ENCODE results near the gene KLF7. TPM values are rescaled to one million over a fixed set of nuclear protein-coding genes. Genes with fewer than 3 reads are reported as not detected.

The KLF7 gene
- total and polyA plus RNA-seq, 2 donors (not counting 3 experiments of a cell fraction or from before 2014, with no cell fraction given) = 32.8 to 42.9 TPM

GRCh38 chr2:207173641-207174040 lies 7.9 kb upstream of the KLF7 start:
- ChIA-PET CTCF (no interaction called here), POLR2A (no interaction called here)
- H3K9me3 ChIP-seq (replicated peaks; ENCODE audit: control insufficient read depth, insufficient read depth, low read length) = no peaks in the 10 kb centered on the region
- DNase-seq (ENCODE audit: low read depth, low spot score) (no peak), FAIRE-seq (no peak)
- TF ChIP-seq MYC (IDR thresholded peaks at IDR 0.05; ENCODE audit: low read depth, low read length) (no peak), EZH2 (IDR thresholded peaks at IDR 0.05; ENCODE audit: borderline replicate concordance, low read depth, low read length, severe bottlenecking) (no peak), POLR2A (IDR thresholded peaks at IDR 0.05; ENCODE audit: low read depth, low read length) (no peak), GATA2 (IDR thresholded peaks at IDR 0.05; ENCODE audit: insufficient read depth, insufficient read length, low read depth, low read length) (no peak), CTCF (IDR thresholded peaks at IDR 0.05; ENCODE audit: extremely low read depth in 1 of 2, insufficient read depth in 1 of 2, low read depth in 1 of 2, low read length in 2 of 2) (no peak), POLR2AphosphoS5 (IDR thresholded peaks at IDR 0.05; ENCODE audit: insufficient read depth, low read depth, low read length) (no peak)
- TF ChIP-seq, protein P1, sequence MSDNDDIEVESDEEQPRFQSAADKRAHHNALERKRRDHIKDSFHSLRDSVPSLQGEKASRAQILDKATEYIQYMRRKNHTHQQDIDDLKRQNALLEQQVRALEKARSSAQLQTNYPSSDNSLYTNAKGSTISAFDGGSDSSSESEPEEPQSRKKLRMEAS (IDR thresholded peaks at IDR 0.05; ENCODE audit: insufficient read depth, insufficient read length) = no peak
- no peaks in the 10 kb centered on the region for H3K36me3 ChIP-seq (ENCODE audit: control insufficient read depth in 2 of 2, extremely low read depth in 1 of 2, insufficient read depth in 2 of 2, low read length in 2 of 2)
- H3K9ac ChIP-seq (replicated peaks; ENCODE audit: extremely low read depth, insufficient read depth, low read length) = no peak overlapping the region
- H2AFZ ChIP-seq (ENCODE audit: low read depth, low read length) = no peak overlapping the region
- H4K20me1 ChIP-seq (replicated peaks; ENCODE audit: control insufficient read depth, extremely low read depth, insufficient read depth, low read length) = no peaks in the 10 kb centered on the region
- H3K9me1 ChIP-seq (replicated peaks; ENCODE audit: control insufficient read depth, extremely low read depth, insufficient read depth, low read length) = no peaks in the 10 kb centered on the region
- peaks cover 10% of the 10 kb centered on the region for H3K4me1 ChIP-seq (ENCODE audit: control insufficient read depth, extremely low read depth, insufficient read depth, low read length)
- H3K79me2 ChIP-seq (ENCODE audit: control insufficient read depth, insufficient read depth, low read length) = no peaks in the 10 kb centered on the region
- intact Hi-C loops (cut with micrococcal nuclease) = no loop called here
- H3K27ac ChIP-seq (ENCODE audit: insufficient read depth, low read depth, low read length) = no peak overlapping the region
- dilution Hi-C loops (cut with MboI; ENCODE audit: extremely low pct_ligation_motif_present, low sequenced_read_pairs) = no loop called here
- BruUV-seq (replicated peaks) = no TSS peak
- no peak overlapping the region for H3K4me2 ChIP-seq (ENCODE audit: insufficient read depth, low read length)
- H3K27me3 ChIP-seq (ENCODE audit: control insufficient read depth in 2 of 2, insufficient read depth in 2 of 2, low read length in 2 of 2) = no peaks in the 10 kb centered on the region
- no peak overlapping the region for H3K4me3 ChIP-seq (replicated peaks in 1 of 3; ENCODE audit: insufficient read depth in 1 of 3, low read depth in 1 of 3, low read length in 3 of 3)
